ENCODE measurements around the gene MYL12B. TPM values are rescaled to one million over a fixed set of nuclear protein-coding genes. Genes with fewer than 3 reads are reported as not detected.
"Not testable (repeated sequence)": the region's sequence is repeated elsewhere in the genome, so short reads cannot be mapped to it uniquely, and the experiment has no call there.

The MYL12B gene
- total RNA-seq, 1 donor from 2014 or later: 535 TPM

GRCh38 chr18:3268306-3268705 lies 6.4 kb downstream of the MYL12B start:
- Histone ChIP-seq H3K4me3 (ENCODE audit: low read depth, low read length) (no peak overlapping the region), H3K36me3 (ENCODE audit: control insufficient read depth, insufficient read depth, low read length) (no peaks in the 10 kb centered on the region), H3K27me3 (ENCODE audit: control insufficient read depth, insufficient read depth, low read length) (no peaks in the 10 kb centered on the region)
- TF ChIP-seq CTCF (IDR thresholded peaks at IDR 0.05; ENCODE audit: insufficient read depth, low read length, poor library complexity, severe bottlenecking): no peak
- no peak for DNase-seq (ENCODE audit: low read depth)

- no peaks in the 10 kb centered on the region for H3K27me3 ChIP-seq (ENCODE audit: control insufficient read depth, insufficient read depth, low read length)
- TF ChIP-seq CTCF (IDR thresholded peaks at IDR 0.05; ENCODE audit: insufficient read depth, low read length, poor library complexity, severe bottlenecking): no peak
- no peaks in the 10 kb centered on the region for H3K36me3 ChIP-seq (ENCODE audit: control insufficient read depth, insufficient read depth, low read length)
- no peak for DNase-seq (ENCODE audit: low read depth)
- H3K4me3 ChIP-seq (ENCODE audit: low read depth, low read length): no peak overlapping the region
These were observed 7.4 kb downstream of the MYL12B start for GRCh38 chr18:3269241-3269913.

- DNase-seq (ENCODE audit: low read depth): no peak
- Histone ChIP-seq H3K36me3 (ENCODE audit: control insufficient read depth, insufficient read depth, low read length) (no peaks in the 10 kb centered on the region), H3K4me3 (ENCODE audit: low read depth, low read length) (no peak overlapping the region), H3K27me3 (ENCODE audit: control insufficient read depth, insufficient read depth, low read length) (no peaks in the 10 kb centered on the region)
- TF ChIP-seq CTCF (IDR thresholded peaks at IDR 0.05; ENCODE audit: insufficient read depth, low read length, poor library complexity, severe bottlenecking): no peak
These were observed 8.0 kb downstream of the MYL12B start for GRCh38 chr18:3269914-3270299.

- Histone ChIP-seq H3K36me3 (ENCODE audit: control insufficient read depth, insufficient read depth, low read length) (no peaks in the 10 kb centered on the region), H3K4me3 (ENCODE audit: low read depth, low read length) (no peak overlapping the region)
These were observed 11.1 kb downstream of the MYL12B start for GRCh38 chr18:3273042-3273441.

GRCh38 chr18:3277643-3278213 lies 15.8 kb downstream of the MYL12B start:
- H3K36me3 ChIP-seq (ENCODE audit: control insufficient read depth, insufficient read depth, low read length); H3K27me3 ChIP-seq (ENCODE audit: control insufficient read depth, insufficient read depth, low read length); DNase-seq (ENCODE audit: low read depth); H3K4me3 ChIP-seq (ENCODE audit: low read depth, low read length): not testable (repeated sequence)

More at GRCh38 chr18:3273042-3273441, 11.1 kb downstream of the MYL12B start:
- DNase-seq (ENCODE audit: low read depth): no peak
- no peak for TF ChIP-seq CTCF (IDR thresholded peaks at IDR 0.05; ENCODE audit: insufficient read depth, low read length, poor library complexity, severe bottlenecking)
- no peaks in the 10 kb centered on the region for H3K27me3 ChIP-seq (ENCODE audit: control insufficient read depth, insufficient read depth, low read length)

GRCh38 chr18:3279201-3280185 lies 17.6 kb downstream of the MYL12B start:
- DNase-seq (ENCODE audit: low read depth): no peak
- peak; percentile 2 for TF ChIP-seq CTCF (IDR thresholded peaks at IDR 0.05; ENCODE audit: insufficient read depth, low read length, poor library complexity, severe bottlenecking)
- Histone ChIP-seq H3K27me3 (ENCODE audit: control insufficient read depth, insufficient read depth, low read length) (no peaks in the 10 kb centered on the region), H3K36me3 (ENCODE audit: control insufficient read depth, insufficient read depth, low read length) (no peaks in the 10 kb centered on the region), H3K4me3 (ENCODE audit: low read depth, low read length) (no peak overlapping the region)

Data from kidney epithelial cell (primary cell).